ENCODE measurements around the gene CSF1. TPM values are rescaled to one million over a fixed set of nuclear protein-coding genes. Genes with fewer than 3 reads are reported as not detected.

Gene CSF1
- polyA plus RNA-seq, 1 donor = 14.4 TPM

- no peak for DNase-seq
Measured at GRCh38 chr1:109883248-109883955, 27.2 kb upstream of the CSF1 start.

GRCh38 chr1:109884242-109884891 is 26.3 kb upstream of the CSF1 start:
- DNase-seq = peak; percentile 63

GRCh38 chr1:109885589-109885988 is 25.1 kb upstream of the CSF1 start:
- no peak for DNase-seq

- DNase-seq = no peak
Measured at GRCh38 chr1:109886827-109887226, 23.8 kb upstream of the CSF1 start.

GRCh38 chr1:109887271-109887670 is 23.4 kb upstream of the CSF1 start:
- no peak for DNase-seq

GRCh38 chr1:109887884-109888283 is 22.8 kb upstream of the CSF1 start:
- DNase-seq = no peak

GRCh38 chr1:109889094-109889493 is 21.6 kb upstream of the CSF1 start:
- no peak for DNase-seq

- no peak for DNase-seq
Measured at GRCh38 chr1:109890115-109890953, 20.3 kb upstream of the CSF1 start.

- no peak for DNase-seq
Measured at GRCh38 chr1:109891930-109892329, 18.7 kb upstream of the CSF1 start.

GRCh38 chr1:109892561-109893368 is 17.9 kb upstream of the CSF1 start:
- DNase-seq = no peak

GRCh38 chr1:109893532-109894171 is 17.0 kb upstream of the CSF1 start:
- DNase-seq = no peak

GRCh38 chr1:109894823-109895719 is 15.6 kb upstream of the CSF1 start:
- DNase-seq = no peak

GRCh38 chr1:109895720-109896504 is 14.7 kb upstream of the CSF1 start:
- no peak for DNase-seq

- no peak for DNase-seq
Measured at GRCh38 chr1:109896681-109897080, 14.0 kb upstream of the CSF1 start.

- DNase-seq = no peak
Measured at GRCh38 chr1:109897259-109897955, 13.2 kb upstream of the CSF1 start.

- DNase-seq = no peak
Measured at GRCh38 chr1:109898842-109899241, 11.8 kb upstream of the CSF1 start.

- DNase-seq = no peak
Measured at GRCh38 chr1:109901141-109901523, 9.5 kb upstream of the CSF1 start.

- no peak for DNase-seq
Measured at GRCh38 chr1:109901524-109902145, 9.0 kb upstream of the CSF1 start.
